ENCODE data around the gene TMEM130.

TMEM130 gene

GRCh38 chr7:98869597-98870120 is at the start of gene TMEM130:
TSS of gene TMEM130 (minus strand) at chr7:98870014. CDS start at chr7:98869861, 153 bp downstream.
- no peak for DNase-seq

GRCh38 chr7:98917331-98917730 is 47.5 kb upstream of the TMEM130 start:
- DNase-seq = no peak

GRCh38 chr7:98913612-98914011 is 43.8 kb upstream of the TMEM130 start:
- DNase-seq = no peak

- DNase-seq = no peak
Measured at GRCh38 chr7:98913026-98913425, 43.2 kb upstream of the TMEM130 start.

- no peak for DNase-seq
Measured at GRCh38 chr7:98911916-98912315, 42.1 kb upstream of the TMEM130 start.

GRCh38 chr7:98910427-98910826 is 40.6 kb upstream of the TMEM130 start:
- no peak for DNase-seq

- no peak for DNase-seq
Measured at GRCh38 chr7:98909487-98909886, 39.7 kb upstream of the TMEM130 start.

- DNase-seq = no peak
Measured at GRCh38 chr7:98908585-98908984, 38.8 kb upstream of the TMEM130 start.

- DNase-seq = no peak
Measured at GRCh38 chr7:98907570-98907969, 37.8 kb upstream of the TMEM130 start.

- DNase-seq = no peak
Measured at GRCh38 chr7:98903246-98903645, 33.4 kb upstream of the TMEM130 start.

GRCh38 chr7:98902523-98902922 is 32.7 kb upstream of the TMEM130 start:
- DNase-seq = no peak

- no peak for DNase-seq
Measured at GRCh38 chr7:98900815-98901214, 31.0 kb upstream of the TMEM130 start.

- DNase-seq = no peak
Measured at GRCh38 chr7:98899816-98900215, 30.0 kb upstream of the TMEM130 start.

- DNase-seq = no peak
Measured at GRCh38 chr7:98892609-98893008, 22.8 kb upstream of the TMEM130 start.

- DNase-seq = no peak
Measured at GRCh38 chr7:98887038-98887437, 17.2 kb upstream of the TMEM130 start.

GRCh38 chr7:98884416-98884815 is 14.6 kb upstream of the TMEM130 start:
- no peak for DNase-seq

GRCh38 chr7:98881561-98882315 is 11.9 kb upstream of the TMEM130 start:
- DNase-seq = no peak

GRCh38 chr7:98880485-98880884 is 10.7 kb upstream of the TMEM130 start:
- no peak for DNase-seq

GRCh38 chr7:98879979-98880315 is 10.1 kb upstream of the TMEM130 start:
- no peak for DNase-seq

- peak; percentile 22 for DNase-seq
Measured at GRCh38 chr7:98879198-98879978, 9.6 kb upstream of the TMEM130 start.

- DNase-seq = peak; percentile 66
Measured at GRCh38 chr7:98878365-98879197, 8.8 kb upstream of the TMEM130 start, which contains the start of gene TRRAP. TSS of gene TRRAP (plus strand) at chr7:98878532. CDS start at chr7:98881151, 2,619 bp downstream.

GRCh38 chr7:98877692-98878364 is 8.0 kb upstream of the TMEM130 start:
- no peak for DNase-seq

GRCh38 chr7:98877146-98877545 is 7.3 kb upstream of the TMEM130 start:
- no peak for DNase-seq
